ENCODE data around the gene IFNA6. TPM values are rescaled to one million over a fixed set of nuclear protein-coding genes. Genes with fewer than 3 reads are reported as not detected.

The IFNA6 gene
- total and polyA plus RNA-seq, 10 of the 15 experiments (the other 5 are each of a cell fraction or from before 2014, with no cell fraction given), result 0.04 TPM; not detected in 9

GRCh38 chr9:21317956-21318923 lies 32.4 kb downstream of the IFNA6 start:
- ChIA-PET SMC1A (ENCODE audit: uncharacterized antibody, unreplicated experiment) (interaction anchor here (0.6 to 3.4 kb wide), 23 partner anchors 11 to 216 kb away, joined by 3 to 19 read pairs (median 5); partner anchors contain the start of gene IFNA8), RAD21 (ENCODE audit: unreplicated experiment) (interaction anchor here (0.6 to 2.7 kb wide), 19 partner anchors 11 to 1013 kb away, joined by 3 to 20 read pairs (median 4); no protein-coding TSS in a partner anchor), POLR2A (no interaction called here), CTCF (interaction anchor here (0.5 to 6.4 kb wide), 61 partner anchors 8 to 1285 kb away, joined by 3 to 35 read pairs (median 4); partner anchors contain the start of gene KLHL9)
- in situ Hi-C loops (cut with MboI) (loop anchor here (5.0 kb wide), 1 partner anchor 479 kb away; no protein-coding TSS in a partner anchor), intact Hi-C loops (cut with micrococcal nuclease; ENCODE audit: unreplicated experiment) (loop anchor here (1.0 to 10.0 kb wide), 5 partner anchors 66 to 471 kb away; no protein-coding TSS in a partner anchor)
- BruUV-seq (replicated peaks), result no TSS peak
- Histone ChIP-seq H3K9ac (ENCODE audit: control insufficient read depth, insufficient read depth, low read length) (no peak overlapping the region), H3K27me3 (replicated peaks in 1 of 2; ENCODE audit: control insufficient read depth in 2 of 2, insufficient read depth in 2 of 2, low read length in 1 of 2) (no peaks in the 10 kb centered on the region), H3K4me3 (no peak overlapping the region), H2AFZ (ENCODE audit: control insufficient read depth, low read depth, low read length) (no peak overlapping the region), H4K20me1 (ENCODE audit: control insufficient read depth, insufficient read depth) (no peaks in the 10 kb centered on the region), H3K4me2 (ENCODE audit: control insufficient read depth, insufficient read depth) (no peak overlapping the region), H3K27ac (ENCODE audit: control insufficient read depth, insufficient read depth) (no peak overlapping the region), H3K36me3 (ENCODE audit: control insufficient read depth in 2 of 2, insufficient read depth in 2 of 2, low read length in 1 of 2) (peaks cover 0 to 7% of the 10 kb centered on the region in 2 experiments; a peak in 3 of 4 replicates), H3K4me1 (ENCODE audit: control insufficient read depth, insufficient read depth, low read length) (no peaks in the 10 kb centered on the region), H3K79me2 (ENCODE audit: control insufficient read depth, insufficient read depth, low read length) (no peaks in the 10 kb centered on the region), H3K9me3 (replicated peaks; ENCODE audit: control insufficient read depth, insufficient read depth, low read length) (no peaks in the 10 kb centered on the region)
- peak; percentile 94 for ATAC-seq
- TF ChIP-seq USF2 (IDR thresholded peaks at IDR 0.05; ENCODE audit: borderline replicate concordance, low read depth, low read length), result no peak
- TF ChIP-seq SMC3 (IDR thresholded peaks at IDR 0.05; ENCODE audit: borderline replicate concordance, low read length), result peak; percentile 75; the same call in 1 of the 2 replicates
- TF ChIP-seq IKZF2 (IDR thresholded peaks at IDR 0.05), result 0 out of 4 replicates have a peak, but pooled peaks of 1 of the 2 experiments have one; percentile 13
- TF ChIP-seq CTCF (IDR thresholded peaks at IDR 0.05 in 2 of 3, conservative IDR thresholded peaks at IDR 0.05 in 1 of 3; ENCODE audit: control insufficient read depth in 2 of 3, extremely low read depth in 1 of 3, insufficient read depth in 1 of 3, low read depth in 3 of 3, low read length in 3 of 3), result peak; percentile 59 to 74 (median 66)
- 0 out of 4 replicates have a peak, but pooled peaks of 1 of the 2 experiments have one; percentile 15 for TF ChIP-seq BHLHE40 (IDR thresholded peaks at IDR 0.05; ENCODE audit: borderline replicate concordance in 1 of 2, low read depth in 2 of 2, low read length in 1 of 2)
- TF ChIP-seq, protein P1, sequence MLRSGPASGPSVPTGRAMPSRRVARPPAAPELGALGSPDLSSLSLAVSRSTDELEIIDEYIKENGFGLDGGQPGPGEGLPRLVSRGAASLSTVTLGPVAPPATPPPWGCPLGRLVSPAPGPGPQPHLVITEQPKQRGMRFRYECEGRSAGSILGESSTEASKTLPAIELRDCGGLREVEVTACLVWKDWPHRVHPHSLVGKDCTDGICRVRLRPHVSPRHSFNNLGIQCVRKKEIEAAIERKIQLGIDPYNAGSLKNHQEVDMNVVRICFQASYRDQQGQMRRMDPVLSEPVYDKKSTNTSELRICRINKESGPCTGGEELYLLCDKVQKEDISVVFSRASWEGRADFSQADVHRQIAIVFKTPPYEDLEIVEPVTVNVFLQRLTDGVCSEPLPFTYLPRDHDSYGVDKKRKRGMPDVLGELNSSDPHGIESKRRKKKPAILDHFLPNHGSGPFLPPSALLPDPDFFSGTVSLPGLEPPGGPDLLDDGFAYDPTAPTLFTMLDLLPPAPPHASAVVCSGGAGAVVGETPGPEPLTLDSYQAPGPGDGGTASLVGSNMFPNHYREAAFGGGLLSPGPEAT (IDR thresholded peaks at IDR 0.05; ENCODE audit: low read depth), result 0 out of 2 replicates have a peak, but pooled peaks have one; percentile 13
- TF ChIP-seq, protein P2, sequence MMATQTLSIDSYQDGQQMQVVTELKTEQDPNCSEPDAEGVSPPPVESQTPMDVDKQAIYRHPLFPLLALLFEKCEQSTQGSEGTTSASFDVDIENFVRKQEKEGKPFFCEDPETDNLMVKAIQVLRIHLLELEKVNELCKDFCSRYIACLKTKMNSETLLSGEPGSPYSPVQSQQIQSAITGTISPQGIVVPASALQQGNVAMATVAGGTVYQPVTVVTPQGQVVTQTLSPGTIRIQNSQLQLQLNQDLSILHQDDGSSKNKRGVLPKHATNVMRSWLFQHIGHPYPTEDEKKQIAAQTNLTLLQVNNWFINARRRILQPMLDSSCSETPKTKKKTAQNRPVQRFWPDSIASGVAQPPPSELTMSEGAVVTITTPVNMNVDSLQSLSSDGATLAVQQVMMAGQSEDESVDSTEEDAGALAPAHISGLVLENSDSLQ (IDR thresholded peaks at IDR 0.05), result no peak
- no peak for TF ChIP-seq GATAD2B (conservative IDR thresholded peaks at IDR 0.05; ENCODE audit: low read depth)
- no peak for TF ChIP-seq USF1 (IDR thresholded peaks at IDR 0.05; ENCODE audit: borderline replicate concordance, extremely low read length, insufficient read depth, low read depth, low read length)
- peak; percentile 82 for TF ChIP-seq RAD21 (IDR thresholded peaks at IDR 0.05; ENCODE audit: insufficient read depth, low read depth, low read length)
- TF ChIP-seq PAX5 (IDR thresholded peaks at IDR 0.05; ENCODE audit: borderline replicate concordance, low read depth, low read length), result no peak
- peak; percentile 80 for FAIRE-seq
- WGBS (ENCODE audit: insufficient coverage, insufficient replicate concordance, low lambda C conversion rate, missing lambda C conversion rate), result 20% methylated on average over 7 of the region's 7 CpGs
- DNase-seq (ENCODE audit: low read depth, low spot score), result no peak
